GM12865 (cell line): ENCODE measurements around the gene BLOC1S3.
A peak's percentile ranks its signal among the peaks of the same experiment; 100 is the strongest.

Source experiments
- DNase-seq: peaks from one replicate; pipeline ENCODE4 v3.0.0; 2010; ENCODE audit warnings: low read depth
- H3K4me3 ChIP-seq: 2 replicates; pipeline ENCODE4 v1.5.1; 2011; ENCODE audit warnings: mild to moderate bottlenecking, low read depth, low read length, control low read depth
- CTCF ChIP-seq: IDR thresholded peaks from 2 replicates; pipeline ENCODE4 v1.5.1; 2011; ENCODE audit warnings: low read length, control low read depth, low read depth, inconsistent platforms; ENCODE audit not compliant: insufficient read depth; ENCODE audit errors: missing control alignments

Gene BLOC1S3

GRCh38 chr19:45136507-45137178 lies 41.9 kb upstream of the BLOC1S3 start:
- peak overlapping the region; percentile 54 for H3K4me3 ChIP-seq
- peak; percentile 72 for DNase-seq
- TF ChIP-seq CTCF, result no peak

GRCh38 chr19:45137179-45137761 lies 41.3 kb upstream of the BLOC1S3 start:
- DNase-seq, result peak; percentile 92

GRCh38 chr19:45138303-45138751 lies 40.3 kb upstream of the BLOC1S3 start:
- H3K4me3 ChIP-seq, result no peak overlapping the region
- no peak for DNase-seq
- no peak for TF ChIP-seq CTCF

More at GRCh38 chr19:45137179-45137761, 41.3 kb upstream of the BLOC1S3 start:
- H3K4me3 ChIP-seq, result peak overlapping the region; percentile 54
- TF ChIP-seq CTCF, result no peak

GRCh38 chr19:45139286-45140143 lies 39.1 kb upstream of the BLOC1S3 start:
- no peak for TF ChIP-seq CTCF
- no peak for DNase-seq

GRCh38 chr19:45140144-45140503 lies 38.5 kb upstream of the BLOC1S3 start:
- no peak for DNase-seq
- no peak for TF ChIP-seq CTCF
- no peak overlapping the region for H3K4me3 ChIP-seq

More at GRCh38 chr19:45139286-45140143, 39.1 kb upstream of the BLOC1S3 start:
- H3K4me3 ChIP-seq, result no peak overlapping the region

- DNase-seq, result no peak
- no peak overlapping the region for H3K4me3 ChIP-seq
- TF ChIP-seq CTCF, result no peak
Measured at GRCh38 chr19:45140533-45140932, 38.1 kb upstream of the BLOC1S3 start.
